HG03342 (cell line): Measurements from ENCODE around the gene JAKMIP2.
A peak's percentile ranks its signal among the peaks of the same experiment; 100 is the strongest.

ENCODE experiments used
- ATAC-seq: cut with Tn5 transposase; IDR thresholded peaks from one replicate; pipeline ENCODE4 v1.9.1; 2021; ENCODE audit warnings: mild to moderate bottlenecking, moderate library complexity; ENCODE audit not compliant: unreplicated experiment

JAKMIP2 gene

DNA sequence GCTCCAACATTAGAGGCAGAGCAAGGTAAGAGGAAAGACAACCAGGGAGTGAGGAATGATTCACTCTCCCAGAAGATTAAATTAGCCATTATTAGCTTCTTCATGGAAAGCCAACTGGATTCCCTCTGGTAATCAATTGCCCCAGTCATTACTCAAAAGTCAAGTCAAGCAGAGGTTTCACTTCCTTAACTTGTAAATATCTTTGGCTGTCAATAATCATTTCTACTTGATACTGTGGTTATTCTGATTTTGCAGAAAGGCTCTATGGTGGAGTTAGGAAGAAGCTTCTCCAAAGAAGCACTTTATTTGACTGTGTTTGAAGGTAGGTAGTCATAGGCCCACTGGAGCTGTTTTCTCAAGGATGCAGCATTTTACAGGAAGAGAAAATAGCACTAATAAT is 78.0 kb downstream of the JAKMIP2 start:
- peak; percentile 68 for ATAC-seq

GRCh38 chr5:147701468-147701867 is 81.1 kb downstream of the JAKMIP2 start:
- ATAC-seq, result no peak

GRCh38 chr5:147699496-147700088 is 82.9 kb downstream of the JAKMIP2 start:
- ATAC-seq, result no peak

DNA sequence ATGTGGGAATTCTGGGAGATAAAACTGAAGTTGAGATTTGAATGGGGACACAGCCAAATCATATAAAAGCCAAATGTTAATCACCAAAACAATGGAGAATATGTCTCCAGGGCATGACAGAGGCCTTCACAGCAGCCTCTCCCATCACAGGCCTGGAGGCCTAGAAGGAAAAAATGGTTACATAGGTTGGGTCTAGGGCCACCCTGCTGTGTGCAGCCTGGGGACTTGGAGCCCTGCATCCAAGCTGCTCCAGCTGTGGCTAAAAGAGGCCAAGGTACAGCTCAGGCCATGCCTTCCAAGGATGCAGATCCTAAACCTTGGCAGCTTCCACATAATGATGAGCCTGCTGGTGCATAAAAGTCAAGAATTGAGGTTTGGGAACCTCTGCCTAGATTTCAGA is 85.1 kb downstream of the JAKMIP2 start:
- no peak for ATAC-seq

DNA sequence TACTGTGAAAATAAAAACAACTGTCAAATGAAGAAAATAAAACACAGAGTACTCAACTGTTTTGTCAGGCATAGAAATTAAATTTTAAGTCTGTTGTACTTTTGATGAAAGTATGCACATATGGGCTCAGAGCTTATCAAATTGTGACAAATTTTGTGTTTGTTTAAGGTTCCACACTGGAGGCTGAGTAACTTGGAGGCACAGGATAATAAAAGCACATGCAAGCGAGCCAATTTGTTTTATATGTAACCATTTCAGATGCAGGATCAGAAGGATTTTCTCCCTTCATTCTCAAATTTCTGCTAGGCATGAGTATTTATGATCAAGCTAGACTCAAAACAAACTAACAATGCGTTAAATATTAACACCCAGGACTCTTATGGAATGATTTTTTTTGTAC is 87.8 kb downstream of the JAKMIP2 start:
- ATAC-seq, result no peak

DNA sequence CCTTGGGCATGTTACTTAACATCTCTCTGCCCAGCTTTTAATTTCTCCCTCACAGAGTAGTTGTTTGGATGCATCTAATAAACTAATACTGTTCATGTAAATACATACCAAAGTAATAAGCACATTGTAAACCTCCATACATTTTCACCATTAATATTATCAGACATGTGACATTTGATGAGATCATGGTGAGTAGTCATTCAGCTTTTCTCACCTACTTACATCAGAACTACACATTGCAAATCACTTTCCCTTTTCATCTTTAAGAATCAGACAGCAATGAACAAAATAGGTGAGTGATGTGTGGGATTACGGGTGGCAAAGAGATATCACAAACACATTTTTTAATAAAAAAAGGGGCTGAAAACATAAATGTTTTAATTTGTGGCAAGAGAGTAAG is 89.3 kb downstream of the JAKMIP2 start:
- ATAC-seq, result no peak

GRCh38 chr5:147691130-147691529 is 91.4 kb downstream of the JAKMIP2 start:
- no peak for ATAC-seq

DNA sequence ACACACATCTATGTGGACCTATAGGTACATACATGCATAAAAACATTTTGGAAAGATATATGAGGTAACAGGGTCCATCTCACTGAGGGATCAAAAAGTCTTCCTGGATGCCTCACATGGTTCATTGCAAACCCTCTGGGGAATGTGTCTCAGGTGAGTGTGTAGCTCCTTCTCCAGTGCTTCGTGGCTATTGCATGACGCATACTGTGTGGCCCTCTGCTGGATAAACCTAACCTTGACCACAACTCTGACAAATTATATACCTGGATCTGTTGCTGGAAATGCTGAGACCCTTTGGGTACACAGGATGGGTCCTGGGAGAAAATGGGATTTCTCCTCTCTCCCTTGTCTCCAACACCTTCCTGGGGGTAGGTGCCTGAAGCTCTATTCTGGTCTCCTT is 91.9 kb downstream of the JAKMIP2 start:
- ATAC-seq, result no peak

DNA sequence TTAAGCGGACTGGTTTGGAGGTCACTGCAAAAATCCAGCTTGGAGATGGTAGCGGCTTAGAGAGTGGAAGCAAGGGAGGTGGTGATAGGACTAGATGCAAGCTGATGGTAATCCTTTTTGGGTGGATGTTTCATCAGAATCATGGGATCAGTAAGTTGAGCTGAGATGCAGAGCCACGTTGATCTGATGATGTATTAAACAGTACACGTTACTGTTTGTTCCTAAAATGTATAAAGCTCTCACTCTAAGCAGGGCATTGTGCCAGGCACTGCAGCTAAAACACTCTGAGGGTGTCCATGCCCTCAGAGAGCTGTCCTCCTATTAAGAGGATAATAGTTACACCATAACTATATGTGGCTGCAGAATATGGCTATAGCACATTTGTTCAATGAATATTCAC is 93.1 kb downstream of the JAKMIP2 start:
- no peak for ATAC-seq

DNA sequence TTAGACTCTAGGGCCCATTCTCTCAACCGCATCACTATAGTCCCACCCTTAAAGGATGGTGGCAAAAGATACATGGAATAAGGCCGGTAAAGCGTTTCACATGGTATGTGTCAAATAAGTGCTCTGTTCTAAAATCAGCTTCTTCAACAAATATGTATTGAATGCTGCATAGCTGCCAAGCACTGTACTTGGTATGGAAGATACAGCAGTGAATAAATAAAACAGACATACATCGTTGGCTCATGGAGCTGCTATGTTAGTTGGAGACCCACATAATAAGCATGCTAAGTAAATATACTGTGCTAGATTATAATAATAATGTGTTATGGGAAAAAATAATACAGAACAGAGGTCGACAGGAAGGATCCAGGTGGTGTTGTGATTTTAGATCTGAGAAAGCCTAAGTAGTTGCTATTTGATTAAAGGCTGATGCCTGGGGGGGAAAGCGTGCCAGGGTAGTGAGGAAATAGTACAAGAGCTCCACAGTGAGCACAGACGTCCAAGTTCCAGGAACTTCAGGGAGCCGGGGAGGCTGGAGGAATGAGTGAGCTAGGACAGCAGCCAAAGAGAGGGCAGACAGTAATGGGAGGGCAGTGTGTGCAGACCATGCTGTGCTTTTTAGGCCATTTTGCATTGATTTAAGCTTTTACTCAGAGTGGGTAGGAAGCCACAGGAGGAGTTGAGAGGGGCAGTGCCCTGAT is 93.7 kb downstream of the JAKMIP2 start:
- no peak for ATAC-seq

DNA sequence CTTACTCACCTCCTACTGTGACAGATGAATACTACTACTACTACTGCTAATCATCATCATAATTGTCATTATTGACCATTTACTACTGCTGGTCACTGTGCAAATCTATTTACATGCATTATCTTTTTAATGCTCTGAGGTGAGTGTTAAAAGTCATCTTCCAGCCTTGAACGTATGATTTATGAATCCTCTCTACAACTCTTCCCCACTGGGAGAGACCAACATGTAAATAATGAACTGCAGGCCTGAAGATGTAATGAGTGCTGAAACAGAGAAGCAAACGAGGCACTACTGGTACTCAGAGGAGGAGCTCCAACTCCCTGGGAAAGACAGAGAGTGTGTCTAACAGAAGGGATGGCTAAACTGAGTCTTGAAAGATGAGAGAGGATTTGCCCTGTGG is 95.4 kb downstream of the JAKMIP2 start:
- no peak for ATAC-seq

DNA sequence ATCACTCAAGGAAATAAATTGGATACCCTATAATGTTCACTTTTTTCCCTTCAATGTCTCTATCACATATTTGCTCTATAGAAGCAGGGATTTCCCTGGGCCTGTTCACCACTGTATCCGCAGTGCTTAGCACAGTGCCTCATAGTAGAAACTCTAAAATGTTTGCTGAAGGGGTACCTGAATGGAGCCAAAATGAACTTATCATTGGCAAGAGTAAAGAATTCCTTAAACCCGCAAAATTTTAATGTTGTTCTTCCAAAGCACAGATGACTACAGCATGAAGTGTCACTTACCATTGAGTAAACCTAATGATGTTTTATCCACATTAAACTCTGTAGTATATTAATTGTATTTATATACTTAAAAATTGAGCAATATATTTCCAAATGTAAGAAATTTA is 96.1 kb downstream of the JAKMIP2 start:
- no peak for ATAC-seq

GRCh38 chr5:147685993-147686392 is 96.5 kb downstream of the JAKMIP2 start:
- ATAC-seq, result no peak

DNA sequence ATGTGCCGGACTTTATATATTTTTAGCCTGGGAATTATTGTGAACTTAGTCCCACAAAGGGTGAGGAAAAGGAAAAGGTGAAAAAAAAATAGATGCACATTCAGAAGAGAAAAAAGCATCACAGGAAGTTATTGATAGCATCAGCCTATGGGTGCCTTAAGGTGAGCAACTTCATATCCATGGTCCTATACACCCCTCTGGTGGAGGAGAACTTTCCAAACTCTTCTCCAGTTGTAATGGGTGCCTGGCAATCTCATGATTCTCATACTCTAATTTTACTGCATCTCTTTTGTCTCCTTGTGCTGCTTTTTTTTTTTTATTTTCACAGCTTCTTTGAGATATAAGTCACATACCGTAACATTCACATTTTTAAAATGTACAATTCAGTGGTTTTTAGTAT is 107.4 kb downstream of the JAKMIP2 start:
- no peak for ATAC-seq

DNA sequence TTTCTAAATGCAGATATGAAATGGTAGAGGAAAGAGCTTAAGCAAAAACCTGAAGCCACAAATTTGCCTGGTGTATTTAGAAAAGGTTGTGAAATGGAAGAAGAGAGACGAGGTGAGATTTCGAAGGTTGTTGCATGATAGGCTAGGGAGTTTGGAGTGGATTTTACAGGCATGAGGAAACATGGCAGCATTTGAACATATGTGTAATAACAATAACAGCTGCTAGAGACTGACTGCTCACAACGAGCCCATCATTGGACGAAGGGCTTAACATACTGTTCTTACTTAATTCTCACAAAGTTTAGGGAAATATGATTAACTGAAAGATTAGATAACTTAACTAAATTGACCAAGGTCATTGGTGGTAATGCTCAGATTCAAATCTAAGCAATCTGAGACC is 108.1 kb downstream of the JAKMIP2 start:
- no peak for ATAC-seq

DNA sequence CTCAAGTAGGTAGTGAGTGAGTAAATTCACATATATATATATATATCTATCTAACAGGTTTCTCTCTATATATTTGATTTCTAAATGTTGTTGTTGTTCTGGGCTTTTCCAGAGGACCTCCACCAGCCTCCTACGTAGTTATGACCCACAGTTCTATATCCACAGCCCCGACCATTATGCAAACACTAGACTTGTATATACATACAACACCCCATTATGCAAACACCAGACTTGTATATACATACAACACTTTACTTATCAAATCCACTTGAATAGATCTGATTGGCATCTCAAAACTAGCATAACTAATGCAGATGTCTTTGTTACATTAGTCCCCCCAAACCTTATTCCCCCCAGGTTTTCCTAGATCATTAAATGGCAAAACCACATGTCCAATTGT is 108.7 kb downstream of the JAKMIP2 start:
- ATAC-seq, result no peak

- ATAC-seq, result no peak
Measured at GRCh38 chr5:147673266-147673665, 109.3 kb downstream of the JAKMIP2 start.

GRCh38 chr5:147671365-147671764 is 111.2 kb downstream of the JAKMIP2 start:
- no peak for ATAC-seq

DNA sequence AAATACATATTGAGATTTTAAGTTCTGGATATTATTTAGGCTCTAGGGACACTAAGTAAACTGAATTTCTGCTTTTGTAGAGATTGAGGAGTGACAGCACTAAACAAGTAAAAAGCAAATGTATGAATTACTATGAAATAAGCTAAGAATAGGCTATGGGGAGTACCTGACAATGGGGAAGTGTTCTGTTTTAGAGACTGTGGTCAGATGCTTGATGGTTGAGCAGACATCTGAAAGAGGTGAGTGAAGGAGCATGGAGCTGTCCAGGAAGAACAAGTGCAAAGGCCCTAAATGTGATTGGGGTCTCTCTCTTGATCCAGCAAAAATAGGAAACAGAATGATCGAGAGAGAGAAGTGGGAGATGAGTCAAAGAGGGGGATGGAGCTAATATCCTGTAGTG is 111.7 kb downstream of the JAKMIP2 start:
- peak; percentile 59 for ATAC-seq

DNA sequence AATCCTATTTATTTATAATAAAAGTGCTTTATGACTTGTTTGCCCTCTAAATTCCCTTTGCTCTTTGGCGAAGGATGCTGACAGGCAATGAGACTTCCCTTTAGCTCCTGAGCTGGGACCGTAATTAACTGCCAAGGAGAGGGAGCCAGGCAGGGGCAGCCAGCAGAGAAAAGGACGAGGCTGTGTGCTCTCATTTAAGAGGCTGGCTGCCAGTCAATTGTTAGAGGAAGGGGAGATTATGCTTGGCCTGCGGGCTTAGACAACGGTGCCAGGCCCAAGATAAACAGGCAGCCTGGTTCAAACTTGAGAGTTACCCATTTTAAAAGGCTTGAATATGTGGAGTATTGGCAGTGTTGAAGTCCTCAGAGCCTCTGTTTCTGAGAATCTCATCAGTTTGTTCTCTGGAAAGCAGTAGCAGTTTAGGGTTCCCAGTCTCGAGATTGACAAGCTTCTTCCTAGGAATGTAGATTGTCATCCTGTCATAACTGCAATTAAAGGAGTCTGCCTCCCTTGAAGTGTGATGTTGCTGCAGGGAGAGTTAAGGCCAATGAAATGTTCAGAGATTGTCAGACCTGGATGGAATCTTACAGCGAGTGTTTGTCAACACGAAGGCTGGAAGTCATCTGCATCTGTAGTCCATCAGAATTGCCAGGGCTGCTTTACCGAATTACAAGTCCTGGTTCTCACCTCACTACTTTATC is 113.2 kb downstream of the JAKMIP2 start:
- ATAC-seq, result no peak

GRCh38 chr5:147668385-147668784 is 114.1 kb downstream of the JAKMIP2 start:
- no peak for ATAC-seq

DNA sequence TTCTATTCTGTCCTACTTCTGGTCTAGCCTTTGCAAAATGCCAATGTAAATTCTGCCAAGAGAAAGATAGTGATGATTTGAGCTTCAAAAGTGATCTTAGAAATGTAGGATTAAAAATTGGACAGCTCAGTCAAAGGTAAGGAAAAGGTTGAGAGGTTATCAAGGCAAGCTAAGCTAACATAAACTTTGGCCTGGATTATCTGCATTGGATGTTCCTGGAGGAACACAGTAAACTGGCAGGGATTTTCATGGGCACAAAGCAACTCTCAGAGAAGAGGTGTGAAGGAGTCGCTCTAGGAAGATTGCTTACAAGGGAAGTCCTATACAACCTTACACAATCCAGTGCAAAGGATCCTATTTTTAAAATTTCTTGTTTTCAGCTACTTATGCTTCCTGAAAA is 115.2 kb downstream of the JAKMIP2 start:
- ATAC-seq, result no peak
